ENCODE data around the gene PLXNA4.

Gene PLXNA4

DNA sequence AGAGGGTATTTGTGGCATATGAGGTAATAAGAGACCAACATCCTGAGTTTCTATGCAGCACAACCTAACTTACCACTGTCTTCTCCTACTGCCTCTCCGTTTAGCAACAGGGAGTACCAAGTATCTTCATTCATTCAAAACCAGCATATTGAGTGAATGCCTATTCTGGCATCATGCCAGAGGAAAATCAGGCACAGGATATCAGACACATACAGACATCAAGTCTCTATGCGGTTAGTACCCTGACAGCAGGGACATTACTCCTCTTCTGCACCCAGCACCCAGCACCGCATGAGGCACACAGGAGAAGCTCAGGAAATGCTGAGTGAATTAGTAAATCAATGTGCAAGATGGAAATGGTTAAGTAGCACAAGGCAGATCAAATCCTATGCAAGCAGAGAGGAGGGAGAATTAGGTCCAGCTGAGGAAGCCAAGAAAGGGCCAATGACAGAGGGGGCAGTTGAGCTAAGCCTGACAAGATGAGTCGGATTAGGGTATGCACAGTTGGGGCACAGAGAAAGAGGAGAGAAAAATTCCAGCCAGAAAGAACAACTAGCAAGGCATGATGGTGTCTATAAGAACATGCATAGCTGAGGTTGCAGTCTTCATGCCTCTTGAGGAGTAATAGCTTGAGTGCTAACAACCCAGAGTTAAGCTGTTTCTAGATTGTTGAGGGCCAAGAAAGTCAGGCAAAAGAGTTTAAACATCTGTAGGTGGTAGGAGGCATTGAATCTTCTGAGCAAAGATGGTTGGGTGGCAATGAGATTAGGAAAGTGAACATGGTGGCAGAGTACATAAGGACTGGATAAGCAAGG lies 146.0 kb downstream of the PLXNA4 start:
- TF ChIP-seq, protein P1, sequence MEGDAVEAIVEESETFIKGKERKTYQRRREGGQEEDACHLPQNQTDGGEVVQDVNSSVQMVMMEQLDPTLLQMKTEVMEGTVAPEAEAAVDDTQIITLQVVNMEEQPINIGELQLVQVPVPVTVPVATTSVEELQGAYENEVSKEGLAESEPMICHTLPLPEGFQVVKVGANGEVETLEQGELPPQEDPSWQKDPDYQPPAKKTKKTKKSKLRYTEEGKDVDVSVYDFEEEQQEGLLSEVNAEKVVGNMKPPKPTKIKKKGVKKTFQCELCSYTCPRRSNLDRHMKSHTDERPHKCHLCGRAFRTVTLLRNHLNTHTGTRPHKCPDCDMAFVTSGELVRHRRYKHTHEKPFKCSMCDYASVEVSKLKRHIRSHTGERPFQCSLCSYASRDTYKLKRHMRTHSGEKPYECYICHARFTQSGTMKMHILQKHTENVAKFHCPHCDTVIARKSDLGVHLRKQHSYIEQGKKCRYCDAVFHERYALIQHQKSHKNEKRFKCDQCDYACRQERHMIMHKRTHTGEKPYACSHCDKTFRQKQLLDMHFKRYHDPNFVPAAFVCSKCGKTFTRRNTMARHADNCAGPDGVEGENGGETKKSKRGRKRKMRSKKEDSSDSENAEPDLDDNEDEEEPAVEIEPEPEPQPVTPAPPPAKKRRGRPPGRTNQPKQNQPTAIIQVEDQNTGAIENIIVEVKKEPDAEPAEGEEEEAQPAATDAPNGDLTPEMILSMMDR (IDR thresholded peaks at IDR 0.05; ENCODE audit: low read depth, low read length, missing control alignments) = no peak
- no peak for DNase-seq (ENCODE audit: low read depth)
- no peak overlapping the region for H3K4me3 ChIP-seq (ENCODE audit: low read depth, low read length)
- in situ Hi-C loops (cut with HindIII; ENCODE audit: low sequenced_read_pairs) = loop anchor here (5.0 kb wide), 1 partner anchor 62 kb away; no protein-coding TSS in a partner anchor

DNA sequence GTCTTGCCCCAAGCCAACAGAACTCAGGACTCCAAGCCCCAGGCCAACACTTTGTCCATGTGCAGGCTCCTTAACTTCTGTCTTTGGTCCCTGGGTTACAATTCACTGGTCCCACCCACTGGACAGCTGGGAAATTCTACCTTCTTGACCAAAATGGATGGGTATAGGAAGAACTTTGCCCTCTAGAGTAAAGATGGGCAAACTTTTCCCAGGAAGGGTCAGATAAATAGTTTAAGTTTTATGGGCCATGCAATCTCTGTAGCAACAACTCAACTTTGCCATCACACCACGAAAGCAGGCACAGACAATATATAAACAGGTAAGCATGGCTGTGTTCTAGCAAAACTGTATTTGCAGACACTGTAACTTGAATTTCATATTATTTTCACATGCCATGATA lies 147.1 kb downstream of the PLXNA4 start:
- in situ Hi-C loops (cut with HindIII; ENCODE audit: low sequenced_read_pairs) = no loop called here
- TF ChIP-seq, protein P1 (IDR thresholded peaks at IDR 0.05; ENCODE audit: low read depth, low read length, missing control alignments) = no peak
- no peak overlapping the region for H3K4me3 ChIP-seq (ENCODE audit: low read depth, low read length)
- no peak for DNase-seq (ENCODE audit: low read depth)

DNA sequence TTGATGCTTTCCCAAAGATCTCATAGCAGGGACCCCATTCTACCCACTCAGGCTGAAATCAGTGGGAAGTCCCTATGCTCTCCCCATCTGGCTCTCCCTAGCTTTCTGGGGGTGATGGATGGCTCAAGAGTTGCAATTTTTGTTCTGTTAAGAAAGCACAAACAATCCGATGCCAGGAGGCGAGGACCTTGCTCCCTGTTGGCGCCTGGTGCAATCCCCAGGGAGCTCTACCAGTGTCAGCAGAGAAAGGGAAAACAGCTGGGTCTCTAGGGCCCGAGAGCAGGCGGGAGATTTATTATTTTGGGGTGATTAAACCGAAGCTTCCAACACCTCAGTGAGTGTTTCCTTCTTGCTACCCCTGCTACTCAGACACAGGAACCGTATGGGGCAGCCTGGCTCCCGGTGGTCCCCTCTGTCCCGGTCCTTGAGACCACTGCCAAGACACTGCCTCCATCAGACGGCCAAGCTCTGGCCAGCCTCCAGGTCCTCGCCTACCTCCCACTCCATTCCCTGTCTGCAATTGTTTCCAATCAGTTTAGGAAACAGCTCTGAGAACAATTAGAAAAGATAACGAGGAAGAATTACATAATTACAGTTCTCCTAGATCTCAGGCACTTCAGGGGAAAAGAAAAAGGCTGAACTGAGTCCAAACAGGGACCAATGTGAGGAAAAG lies 147.9 kb downstream of the PLXNA4 start:
- H3K4me3 ChIP-seq (ENCODE audit: low read depth, low read length) = no peak overlapping the region
- TF ChIP-seq, protein P1 (IDR thresholded peaks at IDR 0.05; ENCODE audit: low read depth, low read length, missing control alignments) = no peak
- in situ Hi-C loops (cut with HindIII; ENCODE audit: low sequenced_read_pairs) = no loop called here
- no peak for DNase-seq (ENCODE audit: low read depth)

DNA sequence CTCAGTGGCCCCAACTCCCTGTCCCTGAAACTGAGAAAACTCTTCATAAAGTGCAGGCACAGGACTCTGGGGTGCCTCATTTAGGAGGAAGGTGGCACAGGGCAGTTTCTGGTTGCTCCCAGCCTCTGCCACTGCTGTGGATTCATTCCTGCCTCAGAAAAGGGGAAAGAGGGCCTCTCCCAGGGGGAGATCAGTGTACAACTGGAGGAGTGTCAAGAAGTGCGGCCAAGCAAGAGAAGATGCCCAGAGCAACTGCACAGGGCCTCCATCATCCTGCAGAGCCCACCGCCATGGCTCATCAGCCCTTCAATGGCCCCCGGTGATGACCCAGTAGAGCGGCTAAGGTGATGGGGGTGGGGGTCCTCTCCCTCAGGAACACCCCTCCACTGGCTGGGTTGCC lies 150.3 kb downstream of the PLXNA4 start:
- in situ Hi-C loops (cut with HindIII; ENCODE audit: low sequenced_read_pairs) = no loop called here
- no peak overlapping the region for H3K4me3 ChIP-seq (ENCODE audit: low read depth, low read length)
- no peak for DNase-seq (ENCODE audit: low read depth)
- TF ChIP-seq, protein P1 (IDR thresholded peaks at IDR 0.05; ENCODE audit: low read depth, low read length, missing control alignments) = no peak

DNA sequence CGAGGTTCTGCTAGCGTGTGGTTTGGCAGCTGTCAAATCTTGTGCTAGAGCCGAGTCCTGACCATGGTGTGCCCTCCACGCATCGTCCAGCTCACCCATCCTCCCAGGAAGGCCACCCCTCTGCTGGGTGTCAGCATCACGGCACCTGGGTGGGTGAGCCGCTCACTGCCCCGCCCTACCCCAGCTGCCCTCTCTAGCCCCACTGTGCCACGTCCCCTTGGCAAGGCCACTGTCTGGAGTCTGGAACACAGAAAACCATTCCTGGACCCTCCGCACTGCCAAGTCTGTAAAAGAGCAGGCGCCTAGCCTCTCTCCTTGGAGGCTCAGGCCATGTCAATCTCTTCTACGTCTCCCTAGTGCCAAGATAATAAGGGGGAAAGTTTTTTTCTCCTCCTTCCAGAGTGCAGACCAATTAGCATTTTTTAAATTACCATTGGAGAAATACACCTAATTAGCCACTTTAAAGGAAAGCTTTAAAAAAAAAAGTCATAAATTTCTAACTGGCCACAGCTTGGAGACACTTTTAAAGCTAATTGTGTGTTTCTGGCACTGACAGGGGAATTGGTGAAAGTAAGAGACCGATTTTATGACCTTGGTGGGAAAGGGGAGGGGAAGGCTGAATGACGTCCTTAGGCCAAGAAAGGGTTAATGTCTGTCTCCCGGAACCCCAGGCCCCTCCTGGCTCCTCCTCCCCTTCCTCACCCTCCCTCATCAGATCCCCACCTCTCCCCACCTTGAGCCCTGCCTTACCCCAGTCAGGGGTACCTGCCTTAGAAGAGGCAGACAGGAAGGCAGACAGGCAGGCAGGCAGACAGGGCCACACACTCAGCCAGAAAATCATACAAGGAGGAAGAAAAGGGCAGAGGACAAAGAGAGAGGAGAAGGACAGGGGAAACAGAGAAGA lies 151.2 kb downstream of the PLXNA4 start:
- DNase-seq (ENCODE audit: low read depth) = no peak
- TF ChIP-seq, protein P1 (IDR thresholded peaks at IDR 0.05; ENCODE audit: low read depth, low read length, missing control alignments) = no peak
- no peak overlapping the region for H3K4me3 ChIP-seq (ENCODE audit: low read depth, low read length)
- in situ Hi-C loops (cut with HindIII; ENCODE audit: low sequenced_read_pairs) = no loop called here

DNA sequence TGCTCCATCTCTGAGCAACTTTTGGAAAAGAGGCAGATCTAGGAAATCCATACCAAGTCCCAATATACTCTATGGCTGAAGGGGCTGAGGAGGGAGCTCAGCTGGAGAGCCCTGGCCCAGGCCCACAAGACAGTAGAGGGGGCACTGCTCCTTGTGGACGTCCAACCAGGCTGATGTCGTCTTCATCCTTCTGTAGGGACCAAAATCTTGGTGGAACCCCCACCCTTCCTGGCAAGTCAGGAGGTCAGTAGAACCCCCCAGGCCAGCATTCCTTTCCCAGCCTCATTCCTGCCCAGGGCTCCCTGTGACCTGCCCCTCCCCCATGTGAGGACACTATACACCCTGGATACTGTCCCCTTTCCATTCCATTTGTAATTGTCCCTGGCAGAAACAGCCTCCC lies 152.0 kb downstream of the PLXNA4 start:
- no peak for DNase-seq (ENCODE audit: low read depth)
- H3K4me3 ChIP-seq (ENCODE audit: low read depth, low read length) = no peak overlapping the region
- TF ChIP-seq, protein P1 (IDR thresholded peaks at IDR 0.05; ENCODE audit: low read depth, low read length, missing control alignments) = no peak
- in situ Hi-C loops (cut with HindIII; ENCODE audit: low sequenced_read_pairs) = no loop called here
